Naive thymus-derived CD4-positive, alpha-beta T cell (primary cell): ENCODE results near the gene NCLN. TPM values are rescaled to one million over a fixed set of nuclear protein-coding genes. Genes with fewer than 3 reads are reported as not detected.
A peak's percentile ranks its signal among the peaks of the same experiment; 100 is the strongest.
"Not testable (repeated sequence)": the region's sequence is repeated elsewhere in the genome, so short reads cannot be mapped to it uniquely, and the experiment has no call there.

Experiments used
- ATAC-seq: fragments of 150-1000 bp; cut with Tn5 transposase; 2 replicates; pipeline ENCODE4 v1.10.0; 2021; ENCODE audit warnings: mild to moderate bottlenecking, moderate library complexity
- CTCF ChIA-PET: fragments of 350-600 bp; sonication (Branson Sonifier 250); formaldehyde crosslinking; loops from one replicate; lab custom pipeline; 2021; ENCODE audit warnings: antibody characterized with exemption; lab: Charles Lee
- POLR2A ChIA-PET: fragments of 350-600 bp; sonication (Branson Sonifier 250); formaldehyde crosslinking; loops from one replicate; lab custom pipeline; 2021; ENCODE audit warnings: antibody characterized with exemption, inconsistent platforms; lab: Charles Lee
- DNase-seq, 9 donors: peaks; one replicate each; pipeline versions ENCODE4 v3.0.0 to v3.0.0-alpha.2; 2020 to 2022; ENCODE audit warnings: mixed read lengths in 1 of 9
- H3K27ac ChIP-seq: one replicate; pipeline ENCODE4 v1.7.0; 2013; ENCODE audit warnings: mild to moderate bottlenecking, low read depth, low read length, moderate library complexity
- H3K27me3 ChIP-seq, 2 donors: one replicate each; pipeline ENCODE4 v1.7.0; 2013; ENCODE audit warnings: low read length in 2 of 2, mild to moderate bottlenecking in 2 of 2, moderate library complexity in 2 of 2; ENCODE audit not compliant: control insufficient read depth in 2 of 2, insufficient read depth in 2 of 2
- H3K36me3 ChIP-seq, 3 experiments: 1 replicate in 2 of 3; 2 replicates in 1 of 3; pipeline ENCODE4 v1.7.0; 2013; ENCODE audit warnings: low read length in 3 of 3, mild to moderate bottlenecking in 3 of 3, moderate library complexity in 1 of 3; ENCODE audit not compliant: insufficient read depth in 3 of 3, control insufficient read depth in 2 of 3
- H3K4me1 ChIP-seq, 2 donors: one replicate each; pipeline ENCODE4 v1.7.0; 2013; ENCODE audit warnings: low read length in 2 of 2, mild to moderate bottlenecking in 2 of 2, moderate library complexity in 1 of 2; ENCODE audit not compliant: control insufficient read depth in 2 of 2, insufficient read depth in 2 of 2
- H3K4me3 ChIP-seq: 2 replicates; pipeline ENCODE4 v1.7.0; 2013; ENCODE audit warnings: mild to moderate bottlenecking, low read length
- H3K9me3 ChIP-seq, 3 experiments: 1 replicate in 2 of 3; 2 replicates in 1 of 3; pipeline ENCODE4 v1.7.0; 2013; ENCODE audit warnings: low read length in 3 of 3; ENCODE audit not compliant: control insufficient read depth in 2 of 3
- H3K27ac Mint-ChIP-seq, 9 donors: one replicate each; pipeline ENCODE4 v1.8.0; 2020 to 2022; ENCODE audit warnings: mixed read lengths in 9 of 9, mild to moderate bottlenecking in 8 of 9, moderate library complexity in 5 of 9, inconsistent platforms in 2 of 9
- H3K27me3 Mint-ChIP-seq, 5 donors: one replicate each; pipeline ENCODE4 v1.8.0; 2021 to 2022; ENCODE audit warnings: mixed read lengths in 5 of 5, mild to moderate bottlenecking in 1 of 5
- H3K36me3 Mint-ChIP-seq, 5 donors: one replicate each; pipeline ENCODE4 v1.8.0; 2020 to 2022; ENCODE audit warnings: mixed read lengths in 5 of 5, mild to moderate bottlenecking in 3 of 5, inconsistent platforms in 1 of 5
- H3K4me1 Mint-ChIP-seq, 7 donors: one replicate each; pipeline ENCODE4 v1.8.0; 2020 to 2022; ENCODE audit warnings: mixed read lengths in 7 of 7, mild to moderate bottlenecking in 3 of 7, inconsistent platforms in 1 of 7
- H3K4me3 Mint-ChIP-seq, 10 donors: one replicate each; pipeline ENCODE4 v1.8.0; 2020 to 2022; ENCODE audit warnings: mild to moderate bottlenecking in 10 of 10, mixed read lengths in 10 of 10, moderate library complexity in 6 of 10, inconsistent platforms in 2 of 10
- H3K9me3 Mint-ChIP-seq, 11 donors: one replicate each; pipeline ENCODE4 v1.8.0; 2020 to 2022; ENCODE audit warnings: mixed read lengths in 11 of 11, mild to moderate bottlenecking in 4 of 11, inconsistent platforms in 1 of 11, moderate library complexity in 1 of 11
- intact Hi-C, 2 donors: fragments of 100-400 bp; cut with micrococcal nuclease; formaldehyde crosslinking; loops; one replicate each; pipeline ENCODE4 v1.15.1; 2023
- polyA plus RNA-seq, 2 donors: library from polyadenylated mRNA; unstranded; fragments of 300-500 nt; fragmentation: Illumina TruSeq; gene quantifications; one replicate each; pipeline ENCODE4 v1.2.3, GENCODE V29; 2021
- total RNA-seq, 6 experiments: library from RNA in 5 of 6; stranded (reverse) in 5 of 6; gene quantifications; 1 replicate in 5 of 6; 2 replicates in 1 of 6; pipeline ENCODE4 v1.2.3 and lab custom pipeline; 2021 to 2026

NCLN gene
- total and polyA plus RNA-seq, 7 experiments from 2014 or later: 19.9 to 64.7 (median 51.7) TPM

DNA sequence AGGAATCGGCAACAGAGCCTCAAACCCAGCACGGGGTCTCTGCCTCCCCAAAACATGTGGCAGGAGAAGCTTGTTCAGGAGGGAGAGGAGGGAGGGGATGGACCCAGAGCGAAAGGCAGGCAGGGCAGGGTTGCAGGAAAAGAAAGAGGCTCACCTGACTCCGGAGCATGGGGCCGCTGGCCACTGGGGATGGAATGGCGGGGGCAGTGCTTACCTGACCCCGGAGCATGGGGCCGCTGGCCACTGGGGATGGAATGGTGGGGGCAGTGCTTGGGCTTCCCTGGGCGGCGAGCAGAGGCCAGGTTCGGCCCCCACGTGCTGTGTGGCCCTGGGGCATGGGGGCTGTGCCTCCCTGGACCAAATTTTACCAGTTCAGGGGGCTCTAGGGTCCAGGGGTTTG lies 25.5 kb downstream of the NCLN start:
- intact Hi-C loops: no loop called here

DNA sequence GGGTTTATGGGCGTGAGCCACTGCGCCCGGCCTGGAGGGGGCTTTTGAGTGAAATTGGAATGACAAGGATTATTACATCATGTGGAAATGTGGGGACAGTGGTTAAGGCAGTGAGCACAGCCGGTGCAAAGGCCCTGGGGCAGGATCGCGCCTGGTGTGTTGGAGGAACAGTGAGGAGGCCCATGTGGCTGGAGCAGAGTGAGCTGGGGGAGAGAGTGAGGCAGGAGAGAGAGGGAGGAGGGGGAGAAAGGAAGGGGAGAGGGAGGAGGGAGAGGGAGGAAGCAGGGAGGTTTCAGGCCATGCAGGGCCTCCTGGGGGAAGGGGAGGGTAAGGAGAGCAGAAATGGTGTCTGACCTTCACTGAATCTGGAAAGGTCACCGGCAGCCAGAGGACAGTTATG lies 27.4 kb downstream of the NCLN start:
- peak in 1 of 9 donors; percentile 2 for DNase-seq
- H3K4me3 ChIP-seq: no peak overlapping the region
- POLR2A ChIA-PET: no interaction called here
- Mint-ChIP-seq H3K27me3 (no peaks in the 10 kb centered on the region), H3K4me1 (peaks cover 0 to 4% (median 0%) of the 10 kb centered on the region in 7 donors), H3K36me3 (peaks cover 0 to 5% (median 0%) of the 10 kb centered on the region in 5 donors), H3K9me3 (no peaks in the 10 kb centered on the region), H3K4me3 (no peak overlapping the region), H3K27ac (no peak overlapping the region)
- no peak for ATAC-seq
- no peaks in the 10 kb centered on the region for H3K4me1 ChIP-seq
- CTCF ChIA-PET: no interaction called here
- intact Hi-C loops: no loop called here
- H3K9me3 ChIP-seq: no peaks in the 10 kb centered on the region
- peaks cover 0 to 7% (median 0%) of the 10 kb centered on the region in 3 experiments for H3K36me3 ChIP-seq
- H3K27ac ChIP-seq: no peak overlapping the region
- H3K27me3 ChIP-seq: no peaks in the 10 kb centered on the region

More for the DNA sequence above, 25.5 kb downstream of the NCLN start:
- ChIA-PET POLR2A (interaction anchor here (0.5 to 1.0 kb wide), 5 partner anchors 25 to 1294 kb away, joined by 3 to 4 read pairs (median 3); partner anchors contain the start of gene NCLN), CTCF (interaction anchor here (0.6 to 1.0 kb wide), 5 partner anchors 12 to 318 kb away, joined by 3 to 6 read pairs (median 3); no protein-coding TSS in a partner anchor)
- no peaks in the 10 kb centered on the region for H3K27me3 Mint-ChIP-seq
- H3K27ac Mint-ChIP-seq: peak overlapping the region in 2 of 9 donors; percentile 25 to 55
- Histone ChIP-seq H3K36me3 (peaks cover 0 to 26% (median 0%) of the 10 kb centered on the region in 3 experiments), H3K4me1 (no peaks in the 10 kb centered on the region), H3K9me3 (no peaks in the 10 kb centered on the region), H3K27ac (no peak overlapping the region), H3K27me3 (no peaks in the 10 kb centered on the region), H3K4me3 (no peak overlapping the region)
- peaks cover 0 to 4% (median 0%) of the 10 kb centered on the region in 7 donors for H3K4me1 Mint-ChIP-seq
- DNase-seq: peak in 1 of 9 donors; percentile 6
- peaks cover 0 to 2% (median 0%) of the 10 kb centered on the region in 5 donors for H3K36me3 Mint-ChIP-seq
- no peak for ATAC-seq
- H3K9me3 Mint-ChIP-seq: no peaks in the 10 kb centered on the region
- no peak overlapping the region for H3K4me3 Mint-ChIP-seq

DNA sequence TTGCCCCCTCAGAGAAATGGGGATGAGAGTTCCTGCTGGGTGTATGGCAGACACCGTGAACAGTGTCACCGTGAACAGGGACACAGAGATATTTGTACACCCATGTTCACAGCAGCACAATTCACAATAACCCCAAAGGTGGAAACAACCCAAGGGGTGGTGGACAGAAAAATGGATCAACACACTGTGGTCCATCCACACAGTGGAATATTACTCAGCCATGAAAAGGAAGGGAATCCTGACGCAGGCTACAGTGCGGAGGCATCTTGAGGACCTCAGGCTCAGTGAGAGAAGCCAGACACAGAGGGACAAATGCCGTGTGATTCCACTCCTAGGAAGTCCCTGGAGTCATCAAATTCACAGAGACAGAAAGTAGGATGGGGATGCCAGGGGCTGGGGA lies 31.1 kb downstream of the NCLN start:
- Mint-ChIP-seq H3K27ac (no peak overlapping the region), H3K36me3 (peaks cover 0 to 5% (median 0%) of the 10 kb centered on the region in 5 donors), H3K9me3 (no peaks in the 10 kb centered on the region), H3K4me3 (no peak overlapping the region), H3K4me1 (peaks cover 0 to 3% (median 0%) of the 10 kb centered on the region in 7 donors), H3K27me3 (no peaks in the 10 kb centered on the region)
- ChIA-PET CTCF (no interaction called here), POLR2A (no interaction called here)
- Histone ChIP-seq H3K4me3 (no peak overlapping the region), H3K4me1 (no peaks in the 10 kb centered on the region), H3K9me3 (no peaks in the 10 kb centered on the region), H3K36me3 (no peaks in the 10 kb centered on the region), H3K27me3 (no peaks in the 10 kb centered on the region), H3K27ac (no peak overlapping the region)
- DNase-seq: no peak
- ATAC-seq: no peak
- intact Hi-C loops: no loop called here

DNA sequence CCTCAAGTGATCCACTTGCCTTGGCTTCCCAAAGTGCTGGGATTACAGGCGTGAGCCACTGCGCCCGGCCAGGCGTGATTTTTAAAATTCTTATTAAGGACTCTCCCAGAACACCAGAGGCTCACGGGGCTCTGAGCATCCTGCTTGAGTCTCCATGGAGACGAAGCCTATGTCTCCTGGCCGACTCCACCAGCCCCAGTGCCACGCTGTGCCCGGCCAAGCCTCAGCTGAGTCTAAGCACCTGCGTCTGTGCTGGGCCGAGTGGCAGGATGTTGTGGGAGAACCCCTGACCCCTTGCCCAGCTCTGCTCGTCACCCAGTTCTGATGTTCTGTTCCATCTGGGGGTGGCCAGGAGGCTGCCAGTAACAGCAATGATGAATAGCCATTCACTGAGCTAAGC lies 34.8 kb downstream of the NCLN start:
- Histone ChIP-seq H3K27me3 (no peaks in the 10 kb centered on the region), H3K4me1 (no peaks in the 10 kb centered on the region), H3K36me3 (no peaks in the 10 kb centered on the region), H3K27ac (no peak overlapping the region), H3K9me3 (no peaks in the 10 kb centered on the region), H3K4me3 (no peak overlapping the region)
- ATAC-seq (no peak), DNase-seq (no peak)
- CTCF ChIA-PET: interaction anchor here (1.2 kb wide), 1 partner anchor 30 kb away, joined by 3 read pairs; no protein-coding TSS in a partner anchor
- POLR2A ChIA-PET: no interaction called here
- no peak overlapping the region for H3K4me3 Mint-ChIP-seq
- peaks cover 0 to 5% (median 0%) of the 10 kb centered on the region in 5 donors for H3K36me3 Mint-ChIP-seq
- no peak overlapping the region for H3K27ac Mint-ChIP-seq
- H3K4me1 Mint-ChIP-seq: peaks cover 0 to 5% (median 0%) of the 10 kb centered on the region in 7 donors
- intact Hi-C loops: no loop called here
- H3K27me3 Mint-ChIP-seq: peaks cover 0 to 14% (median 5%) of the 10 kb centered on the region in 5 donors
- no peaks in the 10 kb centered on the region for H3K9me3 Mint-ChIP-seq

DNA sequence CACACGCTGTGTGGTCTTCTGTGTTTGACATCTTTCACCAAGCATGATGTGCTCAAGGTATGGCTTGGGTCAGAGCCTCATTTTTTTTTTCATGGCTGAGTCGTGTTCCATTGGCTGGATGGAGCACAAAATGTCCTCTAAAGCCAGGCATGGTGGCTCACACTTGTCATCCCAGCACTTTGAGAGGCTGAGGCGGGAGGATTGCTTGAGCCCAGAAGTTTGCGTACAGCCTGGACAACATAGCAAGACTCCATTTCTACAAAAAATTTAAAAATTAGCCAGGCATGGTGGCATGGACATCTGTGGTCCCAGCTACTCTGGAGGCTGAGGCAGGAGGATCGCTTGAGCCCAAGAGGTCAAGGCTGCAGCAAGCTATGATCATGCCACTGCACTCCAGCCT lies 35.8 kb downstream of the NCLN start:
- intact Hi-C loops, ATAC-seq, H3K27ac Mint-ChIP-seq, H3K4me1 Mint-ChIP-seq, H3K27ac ChIP-seq, POLR2A ChIA-PET, H3K4me1 ChIP-seq, DNase-seq, H3K36me3 ChIP-seq, H3K36me3 Mint-ChIP-seq, H3K27me3 ChIP-seq, H3K4me3 Mint-ChIP-seq, H3K9me3 ChIP-seq, H3K4me3 ChIP-seq, H3K9me3 Mint-ChIP-seq, CTCF ChIA-PET: not testable (repeated sequence)
- peaks cover 3 to 20% (median 10%) of the 10 kb centered on the region in 5 donors for H3K27me3 Mint-ChIP-seq

DNA sequence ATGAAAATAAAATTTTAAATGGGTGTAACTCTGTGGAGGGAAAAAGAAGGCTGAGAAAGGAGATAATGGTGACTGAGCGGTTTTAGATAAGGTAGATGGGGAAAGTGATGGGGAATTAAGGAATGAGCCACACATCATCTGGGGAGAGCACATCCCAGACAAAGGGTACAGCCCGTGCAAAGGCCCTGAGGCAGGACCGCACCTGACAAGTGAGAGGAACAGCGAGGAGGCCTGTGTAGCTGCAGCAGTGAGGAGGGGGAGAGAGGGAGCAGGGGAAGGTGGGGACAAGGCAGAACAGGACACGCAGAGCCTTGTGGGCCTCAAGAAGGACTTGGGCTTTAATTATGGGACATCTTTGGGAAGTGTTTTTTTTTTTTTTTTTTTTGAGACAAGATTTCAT lies 37.0 kb downstream of the NCLN start:
- POLR2A ChIA-PET: interaction anchor here (0.5 kb wide), 1 partner anchor 230 kb away, joined by 3 read pairs; no protein-coding TSS in a partner anchor
- no peaks in the 10 kb centered on the region for H3K36me3 Mint-ChIP-seq
- Histone ChIP-seq H3K36me3 (no peaks in the 10 kb centered on the region), H3K27me3 (no peaks in the 10 kb centered on the region), H3K27ac (no peak overlapping the region), H3K9me3 (no peaks in the 10 kb centered on the region), H3K4me1 (no peaks in the 10 kb centered on the region), H3K4me3 (no peak overlapping the region)
- no peak overlapping the region for H3K27ac Mint-ChIP-seq
- intact Hi-C loops: no loop called here
- peaks cover 0 to 5% (median 0%) of the 10 kb centered on the region in 7 donors for H3K4me1 Mint-ChIP-seq
- peak overlapping the region in 2 of 10 donors; percentile 20 to 49 for H3K4me3 Mint-ChIP-seq
- H3K9me3 Mint-ChIP-seq: no peaks in the 10 kb centered on the region
- ATAC-seq (no peak), DNase-seq (no peak)
- CTCF ChIA-PET: interaction anchor here (0.6 kb wide), 2 partner anchors 112 to 1053 kb away, joined by 3 to 4 read pairs; no protein-coding TSS in a partner anchor
- H3K27me3 Mint-ChIP-seq: peaks cover 10 to 27% (median 15%) of the 10 kb centered on the region in 5 donors
